Measurements from ENCODE around the gene PSKH1. TPM values are rescaled to one million over a fixed set of nuclear protein-coding genes. Genes with fewer than 3 reads are reported as not detected.
"Not testable (repeated sequence)": the region's sequence is repeated elsewhere in the genome, so short reads cannot be mapped to it uniquely, and the experiment has no call there.

The PSKH1 gene
- total and polyA plus RNA-seq, 2 experiments from 2014 or later, result 29.2 to 44.6 TPM

- no peak overlapping the region for H2AFZ ChIP-seq
These were observed 21.9 kb downstream of the PSKH1 start for GRCh38 chr16:67914758-67915495.

GRCh38 chr16:67915496-67915769 is 22.4 kb downstream of the PSKH1 start:
- not testable (repeated sequence) for H3K4me3 ChIP-seq; H3K9me2 ChIP-seq (replicated peaks; ENCODE audit: insufficient read depth); H3K27ac ChIP-seq; H3K9me3 ChIP-seq (ENCODE audit: low read depth); DNase-seq (ENCODE audit: low spot score); H3K4me2 ChIP-seq; H2AFZ ChIP-seq; H3K4me1 ChIP-seq (ENCODE audit: insufficient read depth); H3K27me3 ChIP-seq; H3K36me3 ChIP-seq (replicated peaks; ENCODE audit: insufficient read depth, low read depth)
- peaks cover 64% of the 10 kb centered on the region for H3K79me2 ChIP-seq
- H4K20me1 ChIP-seq (ENCODE audit: insufficient read depth, poor library complexity, severe bottlenecking), result peaks cover 21% of the 10 kb centered on the region
- WGBS (ENCODE audit: low lambda C conversion rate, missing lambda C conversion rate), result 78% methylated on average over 2 of the region's 2 CpGs

More at GRCh38 chr16:67914758-67915495, 21.9 kb downstream of the PSKH1 start:
- Histone ChIP-seq H3K4me1 (ENCODE audit: insufficient read depth) (peaks cover 4% of the 10 kb centered on the region), H3K27me3 (no peaks in the 10 kb centered on the region), H3K27ac (no peak overlapping the region), H3K36me3 (replicated peaks; ENCODE audit: insufficient read depth, low read depth) (no peaks in the 10 kb centered on the region), H4K20me1 (ENCODE audit: insufficient read depth, poor library complexity, severe bottlenecking) (peaks cover 21% of the 10 kb centered on the region), H3K9me2 (replicated peaks; ENCODE audit: insufficient read depth) (no peaks in the 10 kb centered on the region), H3K4me2 (no peak overlapping the region), H3K79me2 (peaks cover 59% of the 10 kb centered on the region), H3K9me3 (ENCODE audit: low read depth) (no peaks in the 10 kb centered on the region), H3K4me3 (no peak overlapping the region)
- TF ChIP-seq EZH2phosphoT487 (IDR thresholded peaks at IDR 0.05; ENCODE audit: low read depth, severe bottlenecking, unreplicated experiment) (no peak), EZH2 (IDR thresholded peaks at IDR 0.05; ENCODE audit: borderline replicate concordance) (no peak), CTCF (IDR thresholded peaks at IDR 0.05; ENCODE audit: poor library complexity) (no peak)
- no peak for DNase-seq (ENCODE audit: low spot score)
- WGBS (ENCODE audit: low lambda C conversion rate, missing lambda C conversion rate), result 68% methylated on average over 7 of the region's 7 CpGs

- no peak overlapping the region for H3K4me2 ChIP-seq
- TF ChIP-seq EZH2 (IDR thresholded peaks at IDR 0.05; ENCODE audit: borderline replicate concordance), result no peak
- TF ChIP-seq EZH2phosphoT487 (IDR thresholded peaks at IDR 0.05; ENCODE audit: low read depth, severe bottlenecking, unreplicated experiment), result no peak
- no peak for TF ChIP-seq CTCF (IDR thresholded peaks at IDR 0.05; ENCODE audit: poor library complexity)
- H3K9me2 ChIP-seq (replicated peaks; ENCODE audit: insufficient read depth), result no peaks in the 10 kb centered on the region
- no peak overlapping the region for H2AFZ ChIP-seq
- peaks cover 4% of the 10 kb centered on the region for H3K4me1 ChIP-seq (ENCODE audit: insufficient read depth)
- no peak overlapping the region for H3K4me3 ChIP-seq
- H3K9me3 ChIP-seq (ENCODE audit: low read depth), result no peaks in the 10 kb centered on the region
- 86% methylated on average over 7 of the region's 7 CpGs for WGBS (ENCODE audit: low lambda C conversion rate, missing lambda C conversion rate)
- peaks cover 62% of the 10 kb centered on the region for H3K79me2 ChIP-seq
- no peaks in the 10 kb centered on the region for H3K27me3 ChIP-seq
- H3K36me3 ChIP-seq (replicated peaks; ENCODE audit: insufficient read depth, low read depth), result no peaks in the 10 kb centered on the region
- DNase-seq (ENCODE audit: low spot score), result peak; percentile 53
- peaks cover 22% of the 10 kb centered on the region for H4K20me1 ChIP-seq (ENCODE audit: insufficient read depth, poor library complexity, severe bottlenecking)
- no peak overlapping the region for H3K27ac ChIP-seq
These were observed 23.0 kb downstream of the PSKH1 start for GRCh38 chr16:67915831-67916723.
